GM12878 (cell line): ENCODE data around the gene CATSPERZ. TPM values are rescaled to one million over a fixed set of nuclear protein-coding genes. Genes with fewer than 3 reads are reported as not detected.
A peak's percentile ranks its signal among the peaks of the same experiment; 100 is the strongest.

Experiments used
- ATAC-seq: fragments of 200-7000 bp; cut with Tn5 transposase; 3 replicates; pipeline ENCODE4 v1.9.1; 2020; ENCODE audit warnings: mild to moderate bottlenecking, moderate library complexity
- BruUV-seq: library from RNA; stranded (reverse); fragments of 400-500 nt; replicated peaks from 2 replicates; lab custom pipeline; 2021; lab: Mats Ljungman, UMichigan
- CTCF ChIA-PET: fragments of 300-600 bp; sonication (Branson Sonifier 250); formaldehyde crosslinking; extraction: SDS; loops from one replicate; lab custom pipeline; 2021; ENCODE audit warnings: inconsistent platforms; lab: Yijun Ruan, JAX
- POLR2A ChIA-PET: fragments of 350-600 bp; formaldehyde crosslinking; extraction: SDS; loops from one replicate; lab custom pipeline; 2021; ENCODE audit warnings: inconsistent platforms; lab: Charles Lee
- RAD21 ChIA-PET: fragments of 300-600 bp; sonication (Branson Sonifier 250); formaldehyde crosslinking; loops from one replicate; lab custom pipeline; 2023; ENCODE audit warnings: antibody characterized with exemption; ENCODE audit not compliant: unreplicated experiment; lab: Charles Lee
- SMC1A ChIA-PET: fragments of 300-600 bp; sonication (Branson Sonifier 250); formaldehyde crosslinking; loops from one replicate; lab custom pipeline; 2023; ENCODE audit not compliant: unreplicated experiment, uncharacterized antibody; lab: Charles Lee
- DNase-seq: peaks from one replicate; pipeline ENCODE4 v3.0.0-alpha.2; 2011; ENCODE audit warnings: low read depth, low spot score
- FAIRE-seq: peaks from 3 replicates; lab custom pipeline; 2011; peaks lifted over from hg19 to GRCh38; lab: Jason Lieb, UNC
- H2AFZ ChIP-seq: 2 replicates; pipeline ENCODE4 v1.6.0; 2011; ENCODE audit warnings: low read depth, low read length, control low read depth; ENCODE audit not compliant: control insufficient read depth
- H3K27ac ChIP-seq: 2 replicates; pipeline ENCODE4 v1.5.1; 2011; ENCODE audit warnings: control low read depth; ENCODE audit not compliant: control insufficient read depth, insufficient read depth
- H3K27me3 ChIP-seq, 2 experiments: replicated peaks in 1 of 2; 2 replicates each; pipeline versions ENCODE4 v1.6.0 to v1.6.1; 2011; ENCODE audit warnings: low read length in 1 of 2; ENCODE audit not compliant: control insufficient read depth in 2 of 2, insufficient read depth in 2 of 2
- H3K36me3 ChIP-seq, 2 experiments: 2 replicates each; pipeline ENCODE4 v1.5.1; 2011; ENCODE audit warnings: low read length in 1 of 2; ENCODE audit not compliant: control insufficient read depth in 2 of 2, insufficient read depth in 2 of 2
- H3K4me1 ChIP-seq: 2 replicates; pipeline ENCODE4 v1.6.1; 2011; ENCODE audit warnings: mild to moderate bottlenecking, low read length, moderate library complexity, mixed read lengths; ENCODE audit not compliant: control insufficient read depth, insufficient read depth
- H3K4me2 ChIP-seq: 2 replicates; pipeline ENCODE4 v1.6.0; 2011; ENCODE audit warnings: control low read depth; ENCODE audit not compliant: control insufficient read depth, insufficient read depth
- H3K4me3 ChIP-seq: fragments of 200-600 bp; sonication (generic); 2 replicates; pipeline ENCODE4 v1.5.1; 2016
- H3K79me2 ChIP-seq: 2 replicates; pipeline ENCODE4 v1.6.0; 2011; ENCODE audit warnings: low read length; ENCODE audit not compliant: control insufficient read depth, insufficient read depth
- H3K9ac ChIP-seq: 2 replicates; pipeline ENCODE4 v1.8.0; 2011; ENCODE audit warnings: low read length, control low read depth, mixed read lengths; ENCODE audit not compliant: control insufficient read depth, insufficient read depth
- H3K9me3 ChIP-seq: replicated peaks from 3 replicates; pipeline ENCODE4 v1.5.1; 2011; ENCODE audit warnings: mild to moderate bottlenecking, low read length; ENCODE audit not compliant: control insufficient read depth, insufficient read depth
- H4K20me1 ChIP-seq: 2 replicates; pipeline ENCODE4 v1.6.0; 2011; ENCODE audit not compliant: control insufficient read depth, insufficient read depth
- CREM ChIP-seq: IDR thresholded peaks from 2 replicates; pipeline ENCODE4 v1.6.1; 2014; ENCODE audit warnings: antibody characterized with exemption, low read depth
- HDGF ChIP-seq: fragments of 450-650 bp; IDR thresholded peaks from 2 replicates; pipeline ENCODE4 v1.6.1; 2016; ENCODE audit warnings: antibody characterized with exemption
- MTA2 ChIP-seq: fragments of 450-650 bp; IDR thresholded peaks from 2 replicates; pipeline ENCODE4 v1.6.1; 2016; ENCODE audit warnings: low read depth, mild to moderate bottlenecking, moderate library complexity
- NR2C1 ChIP-seq: fragments of 450-650 bp; IDR thresholded peaks from 2 replicates; pipeline ENCODE4 v1.6.1; 2017; ENCODE audit warnings: antibody characterized with exemption, mild to moderate bottlenecking, moderate library complexity
- NR2F1 ChIP-seq: fragments of 450-650 bp; conservative IDR thresholded peaks from 2 replicates; pipeline ENCODE4 v1.6.1; 2017; ENCODE audit warnings: mild to moderate bottlenecking
- RFX5 ChIP-seq: IDR thresholded peaks from 2 replicates; pipeline ENCODE4 v1.6.1; 2011; ENCODE audit warnings: low read depth, low read length, improper control_type of control experiment
- RUNX3 ChIP-seq: IDR thresholded peaks from 2 replicates; pipeline ENCODE4 v1.6.1; 2012; ENCODE audit warnings: low read length, inconsistent platforms
- TCF12 ChIP-seq: IDR thresholded peaks from 2 replicates; pipeline ENCODE4 v1.6.1; 2011; ENCODE audit warnings: low read depth, mild to moderate bottlenecking, low read length
- ZNF274 ChIP-seq: IDR thresholded peaks from one replicate; pipeline ENCODE4 v1.8.0; 2011; ENCODE audit not compliant: insufficient read length, insufficient read depth
- WGBS: methylation state at CpG from one replicate; pipeline ENCODE4 v1.1.6; 2016; ENCODE audit warnings: low lambda C conversion rate; ENCODE audit not compliant: insufficient replicate concordance, insufficient coverage; ENCODE audit errors: missing lambda C conversion rate; 5-methylcytosine and 5-hydroxymethylcytosine counted together
- in situ Hi-C: fragments of 300-500 bp; cut with MboI; formaldehyde crosslinking; loops from 9 replicates; pipeline ENCODE4 v1.14.3; 2018; ENCODE audit warnings: mixed read lengths
- intact Hi-C: fragments of 100-400 bp; cut with micrococcal nuclease; formaldehyde crosslinking; loops from one replicate; pipeline ENCODE4 v1.14.2; 2022; ENCODE audit not compliant: unreplicated experiment
- polyA plus RNA-seq, 11 experiments: library from polyadenylated mRNA; depleted of rRNA in 4 of 11; unstranded in 6 of 11; stranded (reverse) in 5 of 11; fragments of >200 nt; fragmentation: Nextera tagmentation in 4 of 11; fragmentation: Illumina TruSeq in 1 of 11; extraction: Ambion mirVana in 4 of 11; extraction: Trizol in 1 of 11; gene quantifications; 1 replicate in 1 of 11; 2 replicates in 10 of 11; pipeline versions ENCODE4 v1.2.1 to v1.2.3, GENCODE V29; 2011 to 2016; ENCODE audit warnings: inconsistent platforms in 2 of 11, missing spikeins in 2 of 11, low read depth in 1 of 11
- total RNA-seq, 4 experiments: library from RNA; depleted of rRNA in 3 of 4; stranded (reverse); fragments of >200 nt in 3 of 4; fragmentation: Illumina TruSeq in 1 of 4; extraction: Trizol in 1 of 4; gene quantifications; 2 replicates each; pipeline versions ENCODE4 v1.2.1 to v1.2.3, GENCODE V29; 2013 to 2021
- TF ChIP-seq, protein P1 (sequence below): fragments of 450-650 bp; IDR thresholded peaks from 2 replicates; pipeline ENCODE4 v1.6.1; 2016; ENCODE audit warnings: mild to moderate bottlenecking
- TF ChIP-seq, protein P2 (sequence below): fragments of 450-650 bp; IDR thresholded peaks from 2 replicates; pipeline ENCODE4 v1.6.1; 2017; ENCODE audit warnings: mild to moderate bottlenecking, moderate library complexity

CATSPERZ gene
- total and polyA plus RNA-seq, 10 of the 15 experiments (the other 5 are each of a cell fraction or from before 2014, with no cell fraction given): 0.12 to 0.31 TPM; not detected in 8

DNA sequence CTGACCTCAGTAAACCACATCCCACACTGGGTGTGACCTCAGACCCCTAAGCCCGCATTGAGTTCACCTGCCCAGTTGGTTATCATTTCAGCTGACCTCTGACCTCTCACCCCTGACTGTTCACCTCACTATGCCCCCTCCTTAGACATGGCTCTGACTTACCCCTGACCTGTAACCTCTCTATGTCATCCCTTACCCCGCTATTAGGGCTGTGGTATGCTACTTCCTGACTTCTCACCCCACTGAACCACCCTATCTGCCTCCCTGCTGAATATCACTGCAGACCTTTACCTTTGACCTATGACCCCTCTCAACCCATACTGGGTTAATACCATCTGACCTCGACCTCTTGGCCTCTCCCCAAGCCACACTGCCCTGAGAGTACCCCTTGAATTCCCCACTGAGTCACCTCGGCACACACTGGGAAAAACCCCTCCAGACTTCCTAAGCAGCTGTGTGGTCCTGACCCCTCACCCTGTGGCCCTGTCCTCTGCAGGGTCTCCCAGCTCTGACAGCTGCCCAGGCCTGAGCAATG is 40.6 kb upstream of the CATSPERZ start:
- ChIA-PET SMC1A (interaction anchor here (0.5 kb wide), 1 partner anchor 36 kb away, joined by 4 read pairs; no protein-coding TSS in a partner anchor), POLR2A (interaction anchor here (0.8 to 1.9 kb wide), 4 partner anchors 8 to 15 kb away, joined by 3 to 7 read pairs (median 4); partner anchors contain the start of gene PPP1R14B), RAD21 (no interaction called here), CTCF (no interaction called here)
- Histone ChIP-seq H3K4me3 (no peak overlapping the region), H3K4me1 (peaks cover 11% of the 10 kb centered on the region), H3K27ac (peak overlapping the region; percentile 17; the same call in 1 of the 2 replicates), H3K9ac (no peak overlapping the region), H4K20me1 (no peaks in the 10 kb centered on the region), H3K36me3 (peaks cover 0 to 5% of the 10 kb centered on the region in 2 experiments; a peak in 2 of 4 replicates), H3K79me2 (no peaks in the 10 kb centered on the region), H3K27me3 (no peaks in the 10 kb centered on the region), H3K9me3 (no peaks in the 10 kb centered on the region), H3K4me2 (no peak overlapping the region), H2AFZ (no peak overlapping the region)
- intact Hi-C loops (no loop called here), in situ Hi-C loops (no loop called here)
- peak; percentile 41 for FAIRE-seq
- peak; percentile 71 for ATAC-seq
- 11% methylated on average over 4 of the region's 4 CpGs for WGBS
- BruUV-seq: no TSS peak
- no peak for DNase-seq
- TF ChIP-seq RFX5 (no peak), TCF12 (0 out of 2 replicates have a peak, but pooled peaks have one; percentile 22), NR2C1 (peak; percentile 95), HDGF (peak; percentile 28; the same call in 1 of the 2 replicates), MTA2 (peak; percentile 75), RUNX3 (peak; percentile 57), NR2F1 (peak; percentile 99), CREM (0 out of 2 replicates have a peak, but pooled peaks have one; percentile 7), ZNF274 (no peak)
- TF ChIP-seq, protein P1, sequence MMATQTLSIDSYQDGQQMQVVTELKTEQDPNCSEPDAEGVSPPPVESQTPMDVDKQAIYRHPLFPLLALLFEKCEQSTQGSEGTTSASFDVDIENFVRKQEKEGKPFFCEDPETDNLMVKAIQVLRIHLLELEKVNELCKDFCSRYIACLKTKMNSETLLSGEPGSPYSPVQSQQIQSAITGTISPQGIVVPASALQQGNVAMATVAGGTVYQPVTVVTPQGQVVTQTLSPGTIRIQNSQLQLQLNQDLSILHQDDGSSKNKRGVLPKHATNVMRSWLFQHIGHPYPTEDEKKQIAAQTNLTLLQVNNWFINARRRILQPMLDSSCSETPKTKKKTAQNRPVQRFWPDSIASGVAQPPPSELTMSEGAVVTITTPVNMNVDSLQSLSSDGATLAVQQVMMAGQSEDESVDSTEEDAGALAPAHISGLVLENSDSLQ: no peak
- TF ChIP-seq, protein P2, sequence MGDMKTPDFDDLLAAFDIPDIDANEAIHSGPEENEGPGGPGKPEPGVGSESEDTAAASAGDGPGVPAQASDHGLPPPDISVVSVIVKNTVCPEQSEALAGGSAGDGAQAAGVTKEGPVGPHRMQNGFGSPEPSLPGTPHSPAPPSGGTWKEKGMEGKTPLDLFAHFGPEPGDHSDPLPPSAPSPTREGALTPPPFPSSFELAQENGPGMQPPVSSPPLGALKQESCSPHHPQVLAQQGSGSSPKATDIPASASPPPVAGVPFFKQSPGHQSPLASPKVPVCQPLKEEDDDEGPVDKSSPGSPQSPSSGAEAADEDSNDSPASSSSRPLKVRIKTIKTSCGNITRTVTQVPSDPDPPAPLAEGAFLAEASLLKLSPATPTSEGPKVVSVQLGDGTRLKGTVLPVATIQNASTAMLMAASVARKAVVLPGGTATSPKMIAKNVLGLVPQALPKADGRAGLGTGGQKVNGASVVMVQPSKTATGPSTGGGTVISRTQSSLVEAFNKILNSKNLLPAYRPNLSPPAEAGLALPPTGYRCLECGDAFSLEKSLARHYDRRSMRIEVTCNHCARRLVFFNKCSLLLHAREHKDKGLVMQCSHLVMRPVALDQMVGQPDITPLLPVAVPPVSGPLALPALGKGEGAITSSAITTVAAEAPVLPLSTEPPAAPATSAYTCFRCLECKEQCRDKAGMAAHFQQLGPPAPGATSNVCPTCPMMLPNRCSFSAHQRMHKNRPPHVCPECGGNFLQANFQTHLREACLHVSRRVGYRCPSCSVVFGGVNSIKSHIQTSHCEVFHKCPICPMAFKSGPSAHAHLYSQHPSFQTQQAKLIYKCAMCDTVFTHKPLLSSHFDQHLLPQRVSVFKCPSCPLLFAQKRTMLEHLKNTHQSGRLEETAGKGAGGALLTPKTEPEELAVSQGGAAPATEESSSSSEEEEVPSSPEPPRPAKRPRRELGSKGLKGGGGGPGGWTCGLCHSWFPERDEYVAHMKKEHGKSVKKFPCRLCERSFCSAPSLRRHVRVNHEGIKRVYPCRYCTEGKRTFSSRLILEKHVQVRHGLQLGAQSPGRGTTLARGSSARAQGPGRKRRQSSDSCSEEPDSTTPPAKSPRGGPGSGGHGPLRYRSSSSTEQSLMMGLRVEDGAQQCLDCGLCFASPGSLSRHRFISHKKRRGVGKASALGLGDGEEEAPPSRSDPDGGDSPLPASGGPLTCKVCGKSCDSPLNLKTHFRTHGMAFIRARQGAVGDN: peak; percentile 79
